Liver (tissue), 3 donors: ENCODE results near the gene FRMD1.

Experiments
- ATF3 ChIP-seq: IDR thresholded peaks from 2 replicates; pipeline ENCODE4 v1.6.1; 2016; ENCODE audit warnings: antibody characterized with exemption
- EGR1 ChIP-seq, 2 donors: IDR thresholded peaks; 2 replicates each; pipeline ENCODE4 v1.6.1; 2016 to 2018; ENCODE audit warnings: antibody characterized with exemption in 2 of 2, low read depth in 2 of 2
- JUND ChIP-seq, 2 donors: IDR thresholded peaks; 2 replicates each; pipeline ENCODE4 v1.6.1; 2016; ENCODE audit warnings: antibody characterized with exemption in 2 of 2
- MAX ChIP-seq: IDR thresholded peaks from 2 replicates; pipeline ENCODE4 v1.6.1; 2016; ENCODE audit warnings: antibody characterized with exemption
- NR2F2 ChIP-seq: IDR thresholded peaks from 2 replicates; pipeline ENCODE4 v1.6.1; 2016; ENCODE audit warnings: antibody characterized with exemption
- RAD21 ChIP-seq, 2 donors: IDR thresholded peaks; 2 replicates each; pipeline ENCODE4 v1.6.1; 2016; ENCODE audit warnings: antibody characterized with exemption in 2 of 2, mild to moderate bottlenecking in 2 of 2
- REST ChIP-seq: IDR thresholded peaks from 2 replicates; pipeline ENCODE4 v1.6.1; 2016; ENCODE audit warnings: antibody characterized with exemption, mild to moderate bottlenecking
- SP1 ChIP-seq: IDR thresholded peaks from 2 replicates; pipeline ENCODE4 v1.6.1; 2018; ENCODE audit warnings: antibody characterized with exemption, mild to moderate bottlenecking
- TAF1 ChIP-seq: conservative IDR thresholded peaks from 2 replicates; pipeline ENCODE4 v1.6.1; 2016; ENCODE audit warnings: antibody characterized with exemption, mild to moderate bottlenecking
- ZBTB33 ChIP-seq: IDR thresholded peaks from 2 replicates; pipeline ENCODE4 v1.6.1; 2016; ENCODE audit warnings: antibody characterized with exemption
- TF ChIP-seq, protein P1 (sequence below): fragments of 150-350 bp; IDR thresholded peaks from 2 replicates; pipeline ENCODE4 v1.5.1; 2017; ENCODE audit warnings: improper control_type of control experiment, low read depth, low read length; ENCODE audit not compliant: missing input control
- donor health status: healthy.
- donor health status: healthy.

DNA sequence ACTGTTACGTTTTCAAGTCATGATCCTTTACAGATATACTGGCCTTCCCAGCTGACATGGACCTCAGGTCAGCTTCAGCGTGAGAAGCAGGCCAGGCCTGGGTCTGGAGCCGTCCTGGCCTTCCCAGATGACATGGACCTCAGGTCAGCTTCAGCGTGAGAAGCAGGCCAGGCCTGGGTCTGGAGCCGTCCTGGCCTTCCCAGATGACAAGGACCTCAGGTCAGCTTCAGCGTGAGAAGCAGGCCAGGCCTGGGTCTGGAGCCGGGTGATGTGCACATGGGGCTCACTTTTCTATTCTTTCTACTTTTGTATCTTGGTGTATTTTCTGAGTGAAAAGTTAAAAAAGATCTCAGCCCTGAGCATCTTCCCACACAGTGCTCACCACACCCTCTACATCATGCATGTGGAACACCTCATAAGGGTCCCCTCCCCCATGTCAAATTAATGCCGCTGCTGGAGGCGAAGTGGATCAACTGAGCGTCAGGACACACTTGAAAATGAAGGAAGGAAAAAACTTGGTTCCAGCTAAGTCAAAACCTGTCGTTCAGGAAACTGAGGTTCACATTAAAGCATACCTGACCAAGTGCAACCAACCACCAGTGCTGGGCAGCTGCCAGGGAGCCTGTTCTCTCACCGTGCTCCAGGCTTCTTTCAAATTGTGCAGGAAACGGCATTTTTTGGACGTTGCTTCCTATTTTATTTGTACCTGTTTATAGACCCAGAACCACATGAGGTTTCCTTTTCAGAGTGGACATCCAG lies 49.4 kb downstream of the FRMD1 start:
- TF ChIP-seq REST (no peak), MAX (no peak), SP1 (no peak), ATF3 (no peak), JUND (IDR thresholded peaks at IDR 0.05) (no peak), ZBTB33 (no peak), TAF1 (no peak), EGR1 (IDR thresholded peaks at IDR 0.05; ENCODE audit: low read depth in 2 of 2) (no peak), RAD21 (IDR thresholded peaks at IDR 0.05) (no peak), NR2F2 (no peak)
- TF ChIP-seq, protein P1, sequence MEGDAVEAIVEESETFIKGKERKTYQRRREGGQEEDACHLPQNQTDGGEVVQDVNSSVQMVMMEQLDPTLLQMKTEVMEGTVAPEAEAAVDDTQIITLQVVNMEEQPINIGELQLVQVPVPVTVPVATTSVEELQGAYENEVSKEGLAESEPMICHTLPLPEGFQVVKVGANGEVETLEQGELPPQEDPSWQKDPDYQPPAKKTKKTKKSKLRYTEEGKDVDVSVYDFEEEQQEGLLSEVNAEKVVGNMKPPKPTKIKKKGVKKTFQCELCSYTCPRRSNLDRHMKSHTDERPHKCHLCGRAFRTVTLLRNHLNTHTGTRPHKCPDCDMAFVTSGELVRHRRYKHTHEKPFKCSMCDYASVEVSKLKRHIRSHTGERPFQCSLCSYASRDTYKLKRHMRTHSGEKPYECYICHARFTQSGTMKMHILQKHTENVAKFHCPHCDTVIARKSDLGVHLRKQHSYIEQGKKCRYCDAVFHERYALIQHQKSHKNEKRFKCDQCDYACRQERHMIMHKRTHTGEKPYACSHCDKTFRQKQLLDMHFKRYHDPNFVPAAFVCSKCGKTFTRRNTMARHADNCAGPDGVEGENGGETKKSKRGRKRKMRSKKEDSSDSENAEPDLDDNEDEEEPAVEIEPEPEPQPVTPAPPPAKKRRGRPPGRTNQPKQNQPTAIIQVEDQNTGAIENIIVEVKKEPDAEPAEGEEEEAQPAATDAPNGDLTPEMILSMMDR: no peak
